Upper lobe of left lung (tissue), 4 donors: Measurements from ENCODE around the gene MRTO4.

Experiments used
- EP300 ChIP-seq, 4 donors: sonication (generic); formaldehyde crosslinking; IDR thresholded peaks; one replicate each; pipeline ENCODE4 v1.5.1; 2017; ENCODE audit warnings: antibody characterized with exemption in 4 of 4, control low read depth in 2 of 4
- POLR2A ChIP-seq, 4 donors: fragments of 450-650 bp; IDR thresholded peaks; one replicate each; pipeline ENCODE4 v1.5.1; 2016 to 2017; ENCODE audit warnings: antibody characterized with exemption in 4 of 4, mild to moderate bottlenecking in 2 of 4
- POLR2AphosphoS5 ChIP-seq, 2 donors: sonication (generic); formaldehyde crosslinking; IDR thresholded peaks; one replicate each; pipeline ENCODE4 v1.5.1; 2017; ENCODE audit warnings: antibody characterized with exemption in 2 of 2
- TF ChIP-seq, protein P1 (sequence below), 6 experiments: fragments of 450-650 bp in 4 of 6; fragments of 200-600 bp in 2 of 6; sonication (generic) in 2 of 6; IDR thresholded peaks; one replicate each; pipeline ENCODE4 v1.5.1; 2016 to 2019; ENCODE audit warnings: antibody characterized with exemption in 6 of 6

DNA sequence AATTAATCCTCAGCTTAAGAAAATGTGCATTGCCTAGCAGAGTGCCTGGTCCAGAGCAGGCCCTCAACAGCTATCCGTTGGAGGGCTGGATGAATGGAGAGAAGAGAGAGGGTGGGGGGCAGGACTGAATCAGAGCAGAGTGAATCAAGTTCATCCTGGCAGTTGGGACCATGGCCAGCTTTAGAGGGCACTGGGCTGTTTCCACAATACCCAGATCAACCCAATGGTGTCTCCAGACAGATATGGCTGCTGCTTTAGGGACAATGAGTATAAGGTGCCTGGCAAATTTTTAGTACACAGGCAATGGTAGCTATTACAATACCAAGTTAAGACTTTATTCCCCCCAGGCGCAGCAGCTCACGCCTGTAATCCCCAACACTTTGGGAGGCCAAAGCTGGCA, 17.4 kb upstream of the MRTO4 start:
- no peak for TF ChIP-seq EP300 (IDR thresholded peaks at IDR 0.05)
- TF ChIP-seq, protein P1, sequence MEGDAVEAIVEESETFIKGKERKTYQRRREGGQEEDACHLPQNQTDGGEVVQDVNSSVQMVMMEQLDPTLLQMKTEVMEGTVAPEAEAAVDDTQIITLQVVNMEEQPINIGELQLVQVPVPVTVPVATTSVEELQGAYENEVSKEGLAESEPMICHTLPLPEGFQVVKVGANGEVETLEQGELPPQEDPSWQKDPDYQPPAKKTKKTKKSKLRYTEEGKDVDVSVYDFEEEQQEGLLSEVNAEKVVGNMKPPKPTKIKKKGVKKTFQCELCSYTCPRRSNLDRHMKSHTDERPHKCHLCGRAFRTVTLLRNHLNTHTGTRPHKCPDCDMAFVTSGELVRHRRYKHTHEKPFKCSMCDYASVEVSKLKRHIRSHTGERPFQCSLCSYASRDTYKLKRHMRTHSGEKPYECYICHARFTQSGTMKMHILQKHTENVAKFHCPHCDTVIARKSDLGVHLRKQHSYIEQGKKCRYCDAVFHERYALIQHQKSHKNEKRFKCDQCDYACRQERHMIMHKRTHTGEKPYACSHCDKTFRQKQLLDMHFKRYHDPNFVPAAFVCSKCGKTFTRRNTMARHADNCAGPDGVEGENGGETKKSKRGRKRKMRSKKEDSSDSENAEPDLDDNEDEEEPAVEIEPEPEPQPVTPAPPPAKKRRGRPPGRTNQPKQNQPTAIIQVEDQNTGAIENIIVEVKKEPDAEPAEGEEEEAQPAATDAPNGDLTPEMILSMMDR (IDR thresholded peaks at IDR 0.05) = no peak
- TF ChIP-seq POLR2A (IDR thresholded peaks at IDR 0.05) = no peak
- TF ChIP-seq POLR2AphosphoS5 (IDR thresholded peaks at IDR 0.05) = no peak
